ENCODE measurements around the gene IMMP2L.

Gene IMMP2L

GRCh38 chr7:111047595-111047994, 514.7 kb downstream of the IMMP2L start:
- no peak for TF ChIP-seq CTCF (IDR thresholded peaks at IDR 0.05; ENCODE audit: low read length, missing control alignments)
- no peak for DNase-seq (ENCODE audit: low read depth)
- H3K4me3 ChIP-seq (replicated peaks; ENCODE audit: low read depth, low read length): no peak overlapping the region

DNA sequence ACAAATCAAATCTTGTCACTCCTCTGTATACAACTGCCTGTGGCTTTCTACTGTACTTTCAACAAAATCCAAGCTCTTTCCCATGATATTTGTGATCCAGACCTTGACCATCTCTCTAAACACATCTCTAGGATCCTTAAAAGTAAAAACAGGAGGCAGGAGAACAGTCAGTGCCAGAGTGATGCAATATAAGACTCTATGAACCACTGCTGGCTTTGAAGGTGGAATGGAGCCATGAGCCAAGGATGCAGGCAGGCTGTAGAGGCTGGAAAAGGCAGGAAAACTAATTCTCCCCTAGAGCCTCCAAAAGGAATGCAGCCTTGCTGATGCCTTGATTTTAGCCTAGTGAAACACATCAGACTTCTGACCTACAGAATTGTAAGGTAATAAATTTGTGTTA, 516.8 kb downstream of the IMMP2L start:
- TF ChIP-seq CTCF (IDR thresholded peaks at IDR 0.05; ENCODE audit: low read length, missing control alignments): no peak
- H3K4me3 ChIP-seq (replicated peaks; ENCODE audit: low read depth, low read length): no peak overlapping the region
- peak; percentile 15 for DNase-seq (ENCODE audit: low read depth)

DNA sequence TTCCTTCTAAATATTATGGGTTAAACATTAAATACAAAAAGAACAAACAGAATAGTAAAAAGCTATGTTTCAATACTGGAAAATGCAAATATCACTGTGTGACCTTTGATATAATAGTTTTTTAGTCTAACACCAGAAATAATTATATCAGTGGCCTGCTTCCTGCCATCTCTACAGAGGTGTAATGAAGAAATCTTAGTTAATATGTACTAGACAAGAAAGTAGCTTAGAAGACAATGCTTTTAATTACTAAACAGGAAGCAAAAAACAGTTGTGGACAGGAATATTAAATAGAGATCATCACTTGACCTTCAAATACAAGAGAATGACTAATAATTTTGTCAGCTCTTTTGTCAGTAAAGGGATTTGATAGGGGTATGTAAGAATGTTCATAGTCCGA, 518.7 kb downstream of the IMMP2L start:
- DNase-seq (ENCODE audit: low read depth): no peak
- no peak for TF ChIP-seq CTCF (IDR thresholded peaks at IDR 0.05; ENCODE audit: low read length, missing control alignments)
- no peak overlapping the region for H3K4me3 ChIP-seq (replicated peaks; ENCODE audit: low read depth, low read length)

GRCh38 chr7:111042842-111043241, 519.5 kb downstream of the IMMP2L start:
- no peak for DNase-seq (ENCODE audit: low read depth)
- no peak overlapping the region for H3K4me3 ChIP-seq (replicated peaks; ENCODE audit: low read depth, low read length)
- TF ChIP-seq CTCF (IDR thresholded peaks at IDR 0.05; ENCODE audit: low read length, missing control alignments): no peak

DNA sequence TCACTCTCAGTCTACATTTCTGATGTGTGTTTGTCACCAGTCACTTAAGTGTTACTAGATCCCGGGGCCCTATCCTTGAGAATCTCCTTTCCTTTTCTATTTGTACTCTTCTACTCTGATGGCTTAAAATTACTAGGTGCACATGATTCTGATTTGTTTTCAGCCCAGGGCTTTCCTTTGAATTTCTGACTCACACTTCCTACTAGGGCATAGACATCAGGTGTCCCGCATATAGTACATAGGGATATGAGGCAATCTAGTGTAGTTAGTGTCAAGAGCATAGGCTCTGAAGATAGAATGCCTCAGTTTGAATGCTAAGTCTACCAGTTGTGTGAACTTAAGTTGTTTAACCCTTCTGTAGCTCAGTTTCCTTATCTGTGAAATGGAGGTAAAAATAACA, 520.7 kb downstream of the IMMP2L start:
- no peak overlapping the region for H3K4me3 ChIP-seq (replicated peaks; ENCODE audit: low read depth, low read length)
- no peak for TF ChIP-seq CTCF (IDR thresholded peaks at IDR 0.05; ENCODE audit: low read length, missing control alignments)
- DNase-seq (ENCODE audit: low read depth): peak; percentile 14

GRCh38 chr7:111038185-111038584, 524.1 kb downstream of the IMMP2L start:
- no peak for TF ChIP-seq CTCF (IDR thresholded peaks at IDR 0.05; ENCODE audit: low read length, missing control alignments)
- no peak for DNase-seq (ENCODE audit: low read depth)
- no peak overlapping the region for H3K4me3 ChIP-seq (replicated peaks; ENCODE audit: low read depth, low read length)

DNA sequence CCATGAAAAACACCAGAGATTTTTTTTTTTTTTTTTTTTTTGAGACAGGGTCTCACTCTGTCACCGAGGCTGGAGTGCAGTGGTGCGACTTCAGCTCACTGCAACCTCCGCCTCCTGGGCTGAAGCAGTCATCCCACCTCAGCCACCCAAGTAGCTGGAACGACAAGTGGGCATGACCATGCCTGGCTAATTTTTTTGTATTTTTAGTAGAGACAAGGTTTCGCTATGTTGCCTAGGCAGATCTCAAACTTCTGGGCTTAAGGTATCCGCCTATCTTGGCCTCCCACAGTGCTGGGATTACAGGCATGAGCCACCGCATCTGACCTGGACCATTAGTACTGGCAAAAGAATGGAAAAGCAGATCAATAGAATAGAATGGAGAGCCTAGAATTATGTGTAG, 530.4 kb downstream of the IMMP2L start:
- DNase-seq (ENCODE audit: low read depth): no peak
- TF ChIP-seq CTCF (IDR thresholded peaks at IDR 0.05; ENCODE audit: low read length, missing control alignments): no peak
- H3K4me3 ChIP-seq (replicated peaks; ENCODE audit: low read depth, low read length): no peak overlapping the region

Data from fibroblast of pulmonary artery (primary cell).